HEK293T (cell line): ENCODE measurements around the gene PPP1R13B.
A peak's percentile ranks its signal among the peaks of the same experiment; 100 is the strongest.

Experiments
- CTCF ChIA-PET: fragments of 350-600 bp; formaldehyde crosslinking; extraction: SDS; loops from one replicate; lab custom pipeline; 2021; ENCODE audit warnings: antibody characterized with exemption, inconsistent platforms; lab: Yijun Ruan, JAX
- POLR2A ChIA-PET: fragments of 350-600 bp; formaldehyde crosslinking; extraction: SDS; loops from one replicate; lab custom pipeline; 2020; ENCODE audit warnings: antibody characterized with exemption, inconsistent platforms; lab: Yijun Ruan, JAX
- DNase-seq: peaks from one replicate; pipeline ENCODE4 v3.0.0; 2012; ENCODE audit warnings: mixed read lengths; ENCODE audit errors: extremely low spot score
- ARNT ChIP-seq: fragments of 450-650 bp; IDR thresholded peaks from 2 replicates; pipeline ENCODE4 v1.6.1; 2017; ENCODE audit warnings: mild to moderate bottlenecking
- BHLHE40 ChIP-seq: fragments of 450-650 bp; IDR thresholded peaks from 2 replicates; pipeline ENCODE4 v1.6.1; 2016; ENCODE audit warnings: mild to moderate bottlenecking, moderate library complexity, borderline replicate concordance
- CTBP1 ChIP-seq: fragments of 450-650 bp; IDR thresholded peaks from 2 replicates; pipeline ENCODE4 v1.6.1; 2016; ENCODE audit warnings: borderline replicate concordance
- ELF4 ChIP-seq: fragments of 450-650 bp; IDR thresholded peaks from 2 replicates; pipeline ENCODE4 v1.6.1; 2017; ENCODE audit warnings: antibody characterized with exemption
- FOXA1 ChIP-seq: fragments of 450-650 bp; IDR thresholded peaks from 2 replicates; pipeline ENCODE4 v1.6.1; 2016; ENCODE audit warnings: mild to moderate bottlenecking
- FOXK2 ChIP-seq: fragments of 450-650 bp; IDR thresholded peaks from 2 replicates; pipeline ENCODE4 v1.6.1; 2016; ENCODE audit warnings: mild to moderate bottlenecking
- FOXM1 ChIP-seq: fragments of 450-650 bp; IDR thresholded peaks from 2 replicates; pipeline ENCODE4 v1.6.1; 2017; ENCODE audit warnings: mild to moderate bottlenecking, borderline replicate concordance
- HDGF ChIP-seq: fragments of 450-650 bp; IDR thresholded peaks from 2 replicates; pipeline ENCODE4 v1.6.1; 2017; ENCODE audit warnings: antibody characterized with exemption, borderline replicate concordance
- L3MBTL2 ChIP-seq: fragments of 450-650 bp; conservative IDR thresholded peaks from 2 replicates; pipeline ENCODE4 v1.6.1; 2016; ENCODE audit warnings: mild to moderate bottlenecking
- LEF1 ChIP-seq: fragments of 450-650 bp; IDR thresholded peaks from 2 replicates; pipeline ENCODE4 v1.6.1; 2017; ENCODE audit warnings: mild to moderate bottlenecking, borderline replicate concordance
- NFRKB ChIP-seq: fragments of 450-650 bp; IDR thresholded peaks from 2 replicates; pipeline ENCODE4 v1.6.1; 2016; ENCODE audit warnings: mild to moderate bottlenecking, moderate library complexity
- PKNOX1 ChIP-seq: fragments of 450-650 bp; IDR thresholded peaks from 2 replicates; pipeline ENCODE4 v1.6.1; 2016
- SP1 ChIP-seq: fragments of 450-650 bp; IDR thresholded peaks from 2 replicates; pipeline ENCODE4 v1.6.1; 2017
- SUZ12 ChIP-seq: fragments of 450-650 bp; IDR thresholded peaks from 2 replicates; pipeline ENCODE4 v1.6.1; 2016; ENCODE audit warnings: mild to moderate bottlenecking
- TARDBP ChIP-seq: fragments of 450-650 bp; IDR thresholded peaks from 2 replicates; pipeline ENCODE4 v1.6.1; 2016
- ZNF384 ChIP-seq: fragments of 450-650 bp; IDR thresholded peaks from 2 replicates; pipeline ENCODE4 v1.6.1; 2016

The PPP1R13B gene

GRCh38 chr14:103830511-103831270, 16.7 kb downstream of the PPP1R13B start:
- DNase-seq, result no peak
- ChIA-PET POLR2A (no interaction called here), CTCF (no interaction called here)
- no peak for TF ChIP-seq ZNF384
- no peak for TF ChIP-seq SUZ12
- no peak for TF ChIP-seq LEF1
- TF ChIP-seq NFRKB, result no peak
- TF ChIP-seq ARNT, result no peak
- TF ChIP-seq L3MBTL2, result no peak
- TF ChIP-seq BHLHE40, result no peak
- no peak for TF ChIP-seq SP1
- no peak for TF ChIP-seq FOXK2
- TF ChIP-seq ELF4, result no peak

- ChIA-PET CTCF (interaction anchor here (0.6 kb wide), 1 partner anchor 94 kb away, joined by 10 read pairs; no protein-coding TSS in a partner anchor), POLR2A (interaction anchor here (0.5 kb wide), 1 partner anchor 9 kb away, joined by 3 read pairs; no protein-coding TSS in a partner anchor)
- DNase-seq, result no peak
- TF ChIP-seq NFRKB (no peak), ZNF384 (peak; percentile 45; the same call in 1 of the 2 replicates)
Measured at GRCh38 chr14:103828315-103828967, 18.9 kb downstream of the PPP1R13B start.

GRCh38 chr14:103825101-103825500, 22.3 kb downstream of the PPP1R13B start:
- no peak for DNase-seq
- TF ChIP-seq ARNT (no peak), ELF4 (no peak), FOXA1 (no peak), SUZ12 (no peak), FOXK2 (no peak), ZNF384 (no peak), SP1 (no peak), HDGF (no peak), BHLHE40 (no peak), L3MBTL2 (no peak), LEF1 (no peak), NFRKB (no peak), TARDBP (no peak)
- ChIA-PET POLR2A (no interaction called here), CTCF (interaction anchor here (0.9 kb wide), 1 partner anchor 16 kb away, joined by 4 read pairs; no protein-coding TSS in a partner anchor)

GRCh38 chr14:103820908-103821307, 26.5 kb downstream of the PPP1R13B start:
- POLR2A ChIA-PET, result interaction anchor here (1.1 kb wide), 1 partner anchor 19 kb away, joined by 3 read pairs; no protein-coding TSS in a partner anchor
- no peak for DNase-seq
- no peak for TF ChIP-seq ZNF384
- no peak for TF ChIP-seq L3MBTL2
- no peak for TF ChIP-seq ELF4
- no peak for TF ChIP-seq SP1
- no peak for TF ChIP-seq ARNT
- no peak for TF ChIP-seq BHLHE40
- TF ChIP-seq LEF1, result no peak
- TF ChIP-seq PKNOX1, result peak; percentile 70
- CTCF ChIA-PET, result interaction anchor here (1.7 to 2.4 kb wide), 2 partner anchors 13 to 80 kb away, joined by 6 to 16 read pairs; no protein-coding TSS in a partner anchor

- CTCF ChIA-PET, result interaction anchor here (1.7 to 2.4 kb wide), 2 partner anchors 12 to 81 kb away, joined by 6 to 16 read pairs; no protein-coding TSS in a partner anchor
- TF ChIP-seq LEF1 (no peak), ELF4 (no peak), SUZ12 (no peak), ZNF384 (no peak), L3MBTL2 (no peak), CTBP1 (no peak), BHLHE40 (no peak), SP1 (no peak), FOXK2 (no peak), HDGF (no peak)
- no peak for DNase-seq
- POLR2A ChIA-PET, result interaction anchor here (1.0 to 1.1 kb wide), 2 partner anchors 19 to 105 kb away, joined by 3 to 4 read pairs; partner anchors contain the start of genes XRCC3 and ZFYVE21
Measured at GRCh38 chr14:103820382-103820781, 27.0 kb downstream of the PPP1R13B start.

GRCh38 chr14:103819503-103820307, 27.7 kb downstream of the PPP1R13B start:
- DNase-seq, result peak; percentile 61
- TF ChIP-seq SP1, result no peak
- TF ChIP-seq HDGF, result no peak
- TF ChIP-seq BHLHE40, result no peak
- no peak for TF ChIP-seq FOXM1
- ChIA-PET POLR2A (interaction anchor here (1.0 to 1.1 kb wide), 3 partner anchors 8 to 104 kb away, joined by 3 to 4 read pairs (median 3); partner anchors contain the start of genes XRCC3 and ZFYVE21), CTCF (interaction anchor here (1.7 to 2.4 kb wide), 2 partner anchors 11 to 81 kb away, joined by 6 to 16 read pairs; no protein-coding TSS in a partner anchor)
